ENCODE results near the gene THAP3. TPM values are rescaled to one million over a fixed set of nuclear protein-coding genes. Genes with fewer than 3 reads are reported as not detected.

The THAP3 gene
- total and polyA plus RNA-seq, 9 of the 15 experiments (the other 6 are each of a cell fraction or from before 2014, with no cell fraction given): 1.9 to 31.2 (median 18.2) TPM

DNA sequence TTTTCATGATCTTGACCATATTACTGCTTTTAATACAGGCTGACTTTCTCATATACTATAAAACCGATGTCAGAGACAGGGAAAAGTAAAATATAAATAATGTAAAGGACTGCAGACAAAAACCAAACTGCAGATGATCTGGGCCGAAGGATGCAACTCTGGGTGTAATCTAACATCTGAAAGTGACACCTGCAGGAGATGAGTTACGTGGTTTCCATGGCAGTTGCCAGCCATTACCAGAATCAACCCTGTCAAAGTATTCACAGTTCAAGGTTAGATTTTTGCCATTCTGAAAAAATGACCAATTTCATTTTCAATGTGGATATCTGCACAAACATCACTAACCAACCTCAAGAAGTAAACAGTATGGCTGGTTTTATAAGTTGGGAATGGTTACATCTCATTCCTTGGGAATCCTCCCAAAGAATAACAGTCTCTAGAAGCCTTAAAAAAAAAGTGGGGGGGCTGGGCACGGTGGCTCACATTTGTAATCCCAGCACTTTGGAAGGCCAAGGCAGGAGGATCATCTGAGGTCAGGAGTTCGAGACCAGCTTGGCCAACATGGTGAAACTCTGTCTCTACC, 49.2 kb downstream of the THAP3 start:
- WGBS (ENCODE audit: insufficient coverage, low coverage, missing lambda C conversion rate): 84% methylated on average over 5 of the region's 5 CpGs
- no peak for ATAC-seq
- H3K36me3 ChIP-seq (ENCODE audit: control insufficient read depth, insufficient read depth, low read length): peaks cover 83% of the 10 kb centered on the region

More for the DNA sequence above, 49.2 kb downstream of the THAP3 start:
- in situ Hi-C loops (cut with MboI): no loop called here
- FAIRE-seq: no peak
- TF ChIP-seq MYC (IDR thresholded peaks at IDR 0.05; ENCODE audit: low read depth, low read length) (no peak), MYC (CRISPR knock-in tag; IDR thresholded peaks at IDR 0.05; ENCODE audit: borderline replicate concordance, low read depth) (no peak), ARID3A (IDR thresholded peaks at IDR 0.05; ENCODE audit: borderline replicate concordance, low read depth, low read length) (no peak), KAT2B (IDR thresholded peaks at IDR 0.05; ENCODE audit: low read depth, low read length) (no peak), ZNF449 (CRISPR knock-in tag; IDR thresholded peaks at IDR 0.05) (no peak), ASH1L (IDR thresholded peaks at IDR 0.05; ENCODE audit: borderline replicate concordance, low read depth, partially characterized antibody) (no peak), NELFE (IDR thresholded peaks at IDR 0.05; ENCODE audit: insufficient read depth, insufficient read length) (no peak), SREBF1 (IDR thresholded peaks at IDR 0.05; ENCODE audit: borderline replicate concordance, low read depth, low read length) (no peak), MEF2A (IDR thresholded peaks at IDR 0.05; ENCODE audit: control insufficient read depth, low read depth, low read length) (no peak), POU5F1 (IDR thresholded peaks at IDR 0.05; ENCODE audit: borderline replicate concordance, low read depth, low read length, partially characterized antibody) (no peak), MTA1 (IDR thresholded peaks at IDR 0.05; ENCODE audit: borderline replicate concordance) (no peak)
- H2AFZ ChIP-seq (ENCODE audit: low read depth, low read length): no peak overlapping the region
- no peak overlapping the region for H3K4me3 ChIP-seq
- H3K27me3 ChIP-seq (ENCODE audit: control insufficient read depth in 2 of 2, insufficient read depth in 2 of 2, low read length in 2 of 2): no peaks in the 10 kb centered on the region
- CTCF ChIA-PET (ENCODE audit: low intra/inter-chr PET ratio): no interaction called here
- H3K4me1 ChIP-seq (replicated peaks in 1 of 2; ENCODE audit: control insufficient read depth in 2 of 2, insufficient read depth in 2 of 2, low read length in 2 of 2): no peaks in the 10 kb centered on the region; a peak in 2 of 5 replicates
- BruUV-seq (replicated peaks): no TSS peak
- H3K9me3 ChIP-seq (replicated peaks; ENCODE audit: control insufficient read depth, insufficient read depth, low read depth, low read length): no peaks in the 10 kb centered on the region
- H4K20me1 ChIP-seq (replicated peaks; ENCODE audit: control insufficient read depth, insufficient read depth, low read length): no peaks in the 10 kb centered on the region
- no peak overlapping the region for H3K9ac ChIP-seq (ENCODE audit: insufficient read depth in 1 of 2, low read depth in 2 of 2, low read length in 2 of 2)
- no peak overlapping the region for H3K27ac ChIP-seq (ENCODE audit: extremely low read depth, low read depth, low read length)
- H3K4me2 ChIP-seq (ENCODE audit: insufficient read depth, low read length): no peak overlapping the region
- POLR2A ChIA-PET: interaction anchor here (0.6 to 1.3 kb wide), 4 partner anchors 14 to 222 kb away, joined by 3 read pairs; no protein-coding TSS in a partner anchor
- no peak for DNase-seq (ENCODE audit: extremely low read depth in 1 of 4, low spot score in 3 of 4)
- intact Hi-C loops (cut with micrococcal nuclease): no loop called here
- H3K9me1 ChIP-seq (ENCODE audit: control insufficient read depth, insufficient read depth, low read length): no peaks in the 10 kb centered on the region
- peaks cover 16% of the 10 kb centered on the region; the same call in 2 of the 3 replicates for H3K79me2 ChIP-seq (ENCODE audit: control insufficient read depth, insufficient read depth, low read length)

Measured in K562 (cell line).